Activated CD8-positive, alpha-beta memory T cell treated with anti-CD3 and anti-CD28 coated beads, Interleukin-2, amount 10 ng/mL, durations not matched to agents 7 days and 5 days (primary cell): ENCODE results near the gene HTRA3. TPM values are rescaled to one million over a fixed set of nuclear protein-coding genes. Genes with fewer than 3 reads are reported as not detected.

Source experiments
- ATAC-seq: fragments of 150-1000 bp; cut with Tn5 transposase; one replicate; pipeline ENCODE4 v1.10.0; 2021; ENCODE audit warnings: moderate library complexity
- CTCF ChIA-PET: fragments of 350-600 bp; sonication (Branson Sonifier 250); formaldehyde crosslinking; loops from one replicate; lab custom pipeline; 2021; ENCODE audit warnings: antibody characterized with exemption; lab: Charles Lee
- DNase-seq: peaks from one replicate; pipeline ENCODE4 v3.0.0-alpha.2; 2020
- H3K27ac Mint-ChIP-seq: one replicate; pipeline ENCODE4 v1.8.0; 2021; ENCODE audit warnings: mild to moderate bottlenecking, mixed read lengths
- H3K27me3 Mint-ChIP-seq: one replicate; pipeline ENCODE4 v1.8.0; 2021; ENCODE audit warnings: mixed read lengths
- H3K36me3 Mint-ChIP-seq: one replicate; pipeline ENCODE4 v1.8.0; 2021; ENCODE audit warnings: mild to moderate bottlenecking, mixed read lengths
- H3K4me1 Mint-ChIP-seq: one replicate; pipeline ENCODE4 v1.8.0; 2021; ENCODE audit warnings: mixed read lengths
- H3K4me3 Mint-ChIP-seq: one replicate; pipeline ENCODE4 v1.8.0; 2021; ENCODE audit warnings: mild to moderate bottlenecking, moderate library complexity, mixed read lengths
- H3K9me3 Mint-ChIP-seq: one replicate; pipeline ENCODE4 v1.8.0; 2022; ENCODE audit warnings: low read depth, mixed read lengths
- total RNA-seq, 2 experiments: library from RNA; stranded (reverse); gene quantifications; one replicate each; pipeline ENCODE4 v1.2.3, GENCODE V29; 2021

Gene HTRA3
- total RNA-seq, 2 experiments from 2014 or later, result not detected

DNA sequence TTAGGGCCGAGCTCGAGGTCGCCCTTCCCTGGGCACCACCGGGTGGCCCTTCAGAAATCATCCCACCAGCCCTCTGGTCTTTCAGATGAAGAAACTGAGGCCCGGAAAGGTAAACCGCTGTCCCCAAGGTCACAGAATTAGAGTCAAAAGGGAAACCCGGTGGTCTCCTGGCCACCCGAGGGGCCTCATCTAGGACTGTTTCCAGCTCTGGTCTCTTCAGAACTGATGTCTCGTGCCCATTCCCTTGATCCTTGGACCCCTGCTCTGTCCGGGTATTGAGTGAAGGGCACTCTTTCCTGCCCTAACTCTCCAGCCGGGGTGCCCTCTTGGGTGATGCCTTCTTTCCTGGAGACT lies 841 bp downstream of the HTRA3 start:
- ATAC-seq (no peak), DNase-seq (no peak)
- H3K4me1 Mint-ChIP-seq, result peaks cover 1% of the 10 kb centered on the region
- CTCF ChIA-PET, result no interaction called here
- H3K27ac Mint-ChIP-seq, result no peak overlapping the region
- no peaks in the 10 kb centered on the region for H3K36me3 Mint-ChIP-seq
- H3K27me3 Mint-ChIP-seq, result peaks cover 28% of the 10 kb centered on the region
- no peaks in the 10 kb centered on the region for H3K9me3 Mint-ChIP-seq
- H3K4me3 Mint-ChIP-seq, result no peak overlapping the region

- Mint-ChIP-seq H3K27me3 (peaks cover 28% of the 10 kb centered on the region), H3K4me3 (no peak overlapping the region)
Observed at GRCh38 chr4:8270912-8271815, 1.6 kb downstream of the HTRA3 start.

DNA sequence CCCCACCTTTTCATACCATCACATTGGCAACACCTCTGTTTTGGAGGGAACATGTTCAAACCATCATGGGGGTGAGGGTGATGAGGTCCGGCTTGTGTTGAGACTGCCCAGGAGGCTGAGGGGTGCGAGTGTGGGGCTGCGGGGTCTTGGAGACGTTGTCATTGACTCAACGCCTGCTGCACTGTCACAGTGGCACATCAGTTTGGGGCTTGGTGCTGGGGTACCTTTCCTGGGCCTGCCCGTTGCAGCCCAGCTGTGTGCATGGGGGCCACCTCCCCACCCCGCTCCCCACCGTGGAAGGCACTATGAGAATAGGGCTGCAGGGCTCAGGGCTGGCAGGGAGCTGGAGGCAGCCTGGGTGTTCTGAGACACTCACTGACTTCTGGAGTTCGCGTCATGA lies 2.3 kb downstream of the HTRA3 start:
- Mint-ChIP-seq H3K9me3 (no peaks in the 10 kb centered on the region), H3K36me3 (no peaks in the 10 kb centered on the region), H3K4me3 (no peak overlapping the region), H3K4me1 (peaks cover 1% of the 10 kb centered on the region), H3K27ac (no peak overlapping the region), H3K27me3 (peaks cover 28% of the 10 kb centered on the region)
- CTCF ChIA-PET, result no interaction called here
- DNase-seq (no peak), ATAC-seq (no peak)

More at GRCh38 chr4:8270912-8271815, 1.6 kb downstream of the HTRA3 start:
- DNase-seq, result no peak
- ATAC-seq, result no peak
- peaks cover 1% of the 10 kb centered on the region for H3K4me1 Mint-ChIP-seq
- H3K27ac Mint-ChIP-seq, result no peak overlapping the region
- CTCF ChIA-PET, result no interaction called here
- H3K36me3 Mint-ChIP-seq, result no peaks in the 10 kb centered on the region
- no peaks in the 10 kb centered on the region for H3K9me3 Mint-ChIP-seq

GRCh38 chr4:8272472-8273428 lies 3.2 kb downstream of the HTRA3 start:
- no peaks in the 10 kb centered on the region for H3K36me3 Mint-ChIP-seq
- H3K4me3 Mint-ChIP-seq, result no peak overlapping the region
- ATAC-seq, result no peak

DNA sequence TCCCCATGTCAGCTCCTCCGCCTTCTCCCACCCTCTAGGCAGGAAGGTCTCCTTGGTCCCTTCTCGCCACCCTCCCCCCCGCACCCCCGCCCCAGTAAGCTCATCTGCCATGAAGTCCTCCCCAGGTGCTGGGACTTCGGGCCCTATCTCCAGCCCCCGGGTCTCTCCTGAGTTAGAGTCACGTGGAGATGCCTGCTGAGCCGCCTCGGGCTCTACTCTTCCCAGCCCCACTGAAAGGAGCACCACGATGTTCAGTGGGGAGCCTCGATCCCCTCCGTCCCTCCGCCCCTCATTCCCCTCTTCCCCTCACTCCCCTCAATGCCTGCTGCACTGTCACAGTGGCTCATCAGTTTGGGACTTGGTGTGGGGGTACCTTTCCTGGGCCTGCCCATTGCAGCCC lies 3.9 kb downstream of the HTRA3 start:
- no peak overlapping the region for H3K27ac Mint-ChIP-seq
- no peak for ATAC-seq

More at GRCh38 chr4:8272472-8273428, 3.2 kb downstream of the HTRA3 start:
- no peak overlapping the region for H3K27ac Mint-ChIP-seq
- no peak for DNase-seq
- H3K9me3 Mint-ChIP-seq, result no peaks in the 10 kb centered on the region
- CTCF ChIA-PET, result no interaction called here
- peaks cover 28% of the 10 kb centered on the region for H3K27me3 Mint-ChIP-seq
- H3K4me1 Mint-ChIP-seq, result peaks cover 1% of the 10 kb centered on the region

GRCh38 chr4:8274066-8274652 lies 4.6 kb downstream of the HTRA3 start:
- H3K4me1 Mint-ChIP-seq, result peaks cover 1% of the 10 kb centered on the region
- H3K27me3 Mint-ChIP-seq, result peaks cover 18% of the 10 kb centered on the region
- ATAC-seq (no peak), DNase-seq (no peak)
- no peaks in the 10 kb centered on the region for H3K36me3 Mint-ChIP-seq
- no peak overlapping the region for H3K4me3 Mint-ChIP-seq
- no peaks in the 10 kb centered on the region for H3K9me3 Mint-ChIP-seq
- H3K27ac Mint-ChIP-seq, result no peak overlapping the region
- CTCF ChIA-PET, result no interaction called here

More for the DNA sequence above, 3.9 kb downstream of the HTRA3 start:
- Mint-ChIP-seq H3K4me3 (no peak overlapping the region), H3K36me3 (no peaks in the 10 kb centered on the region), H3K9me3 (no peaks in the 10 kb centered on the region), H3K27me3 (peaks cover 25% of the 10 kb centered on the region), H3K4me1 (peaks cover 1% of the 10 kb centered on the region)
- CTCF ChIA-PET, result no interaction called here
- DNase-seq, result no peak

GRCh38 chr4:8274765-8275547 lies 5.4 kb downstream of the HTRA3 start:
- no peak overlapping the region for H3K4me3 Mint-ChIP-seq
- H3K27me3 Mint-ChIP-seq, result peaks cover 16% of the 10 kb centered on the region
- H3K4me1 Mint-ChIP-seq, result peaks cover under 1% of the 10 kb centered on the region
- CTCF ChIA-PET, result no interaction called here
- no peak for ATAC-seq
- H3K27ac Mint-ChIP-seq, result no peak overlapping the region
- H3K9me3 Mint-ChIP-seq, result no peaks in the 10 kb centered on the region
- no peaks in the 10 kb centered on the region for H3K36me3 Mint-ChIP-seq
- DNase-seq, result no peak

GRCh38 chr4:8275548-8275910 lies 6.0 kb downstream of the HTRA3 start:
- Mint-ChIP-seq H3K4me3 (no peak overlapping the region), H3K27me3 (peaks cover 14% of the 10 kb centered on the region), H3K36me3 (no peaks in the 10 kb centered on the region), H3K9me3 (no peaks in the 10 kb centered on the region), H3K27ac (no peak overlapping the region), H3K4me1 (no peaks in the 10 kb centered on the region)
- CTCF ChIA-PET, result no interaction called here
- no peak for DNase-seq
- no peak for ATAC-seq

GRCh38 chr4:8276358-8277240 lies 7.0 kb downstream of the HTRA3 start:
- ATAC-seq, result no peak
- H3K4me3 Mint-ChIP-seq, result no peak overlapping the region
- no peak overlapping the region for H3K27ac Mint-ChIP-seq
- H3K36me3 Mint-ChIP-seq, result no peaks in the 10 kb centered on the region
- H3K9me3 Mint-ChIP-seq, result no peaks in the 10 kb centered on the region
- no peak for DNase-seq
- peaks cover 3% of the 10 kb centered on the region for H3K27me3 Mint-ChIP-seq
- CTCF ChIA-PET, result no interaction called here
- no peaks in the 10 kb centered on the region for H3K4me1 Mint-ChIP-seq

GRCh38 chr4:8277356-8278008 lies 7.9 kb downstream of the HTRA3 start:
- DNase-seq, result no peak
- no peaks in the 10 kb centered on the region for H3K27me3 Mint-ChIP-seq
- H3K4me3 Mint-ChIP-seq, result no peak overlapping the region
- no peaks in the 10 kb centered on the region for H3K36me3 Mint-ChIP-seq
- no peaks in the 10 kb centered on the region for H3K4me1 Mint-ChIP-seq
- H3K9me3 Mint-ChIP-seq, result no peaks in the 10 kb centered on the region
- H3K27ac Mint-ChIP-seq, result no peak overlapping the region
- no peak for ATAC-seq
- CTCF ChIA-PET, result no interaction called here

DNA sequence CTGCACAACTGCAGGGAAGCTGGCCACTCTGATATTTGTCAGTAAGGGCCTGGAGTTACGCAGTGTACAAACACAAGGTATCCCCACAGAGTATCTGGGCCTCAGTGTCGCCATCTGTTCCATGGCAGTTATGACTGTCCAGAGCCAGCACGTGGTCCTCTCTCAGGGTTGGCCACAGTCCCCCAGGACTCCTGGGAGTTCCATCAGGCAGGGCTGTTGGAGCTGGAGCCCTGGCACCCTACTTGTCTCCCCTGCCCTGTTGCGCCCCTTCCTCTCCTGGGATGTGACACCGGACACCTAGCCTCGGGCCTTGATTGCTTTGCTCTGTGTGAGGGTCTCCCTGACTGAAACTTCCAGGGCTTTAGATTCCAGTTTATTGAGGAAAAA lies 8.4 kb downstream of the HTRA3 start:
- no peak overlapping the region for H3K4me3 Mint-ChIP-seq
- ATAC-seq (no peak), DNase-seq (no peak)
- H3K27me3 Mint-ChIP-seq, result no peaks in the 10 kb centered on the region
- no peaks in the 10 kb centered on the region for H3K9me3 Mint-ChIP-seq
- H3K4me1 Mint-ChIP-seq, result no peaks in the 10 kb centered on the region
- no peaks in the 10 kb centered on the region for H3K36me3 Mint-ChIP-seq
- H3K27ac Mint-ChIP-seq, result no peak overlapping the region
- CTCF ChIA-PET, result no interaction called here
